C4-2B (cell line): Measurements from ENCODE around the gene PCNA.

Experiments used
- CTCF ChIP-seq: fragments of 450-650 bp; conservative IDR thresholded peaks from 2 replicates; pipeline ENCODE4 v1.5.1; 2017; ENCODE audit warnings: mild to moderate bottlenecking
- ZFX ChIP-seq: fragments of 450-650 bp; IDR thresholded peaks from 2 replicates; pipeline ENCODE4 v1.6.1; 2017

GRCh38 chr20:5133998-5134397, 14.2 kb upstream of the PCNA start:
- no peak for TF ChIP-seq CTCF
- no peak for TF ChIP-seq ZFX
